Measurements from ENCODE around the gene TLE1.

DNA sequence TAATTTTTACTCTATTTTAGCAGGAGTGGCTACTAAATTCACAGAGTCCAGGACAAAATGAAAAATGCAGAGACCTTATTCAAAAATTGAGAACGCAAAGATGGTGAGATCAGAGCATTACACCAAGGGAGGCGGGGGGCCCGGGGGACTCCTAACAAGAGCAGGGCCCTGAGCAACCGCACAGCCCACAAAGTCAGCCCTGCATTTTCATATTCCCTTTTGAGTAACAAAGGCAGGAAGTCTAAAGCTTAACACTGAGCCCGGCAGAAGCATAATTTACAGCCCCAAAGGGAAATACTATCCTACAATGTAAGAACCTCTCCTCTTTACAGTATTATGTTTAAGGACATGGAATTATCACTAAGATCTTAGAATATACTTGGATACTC lies 69.4 kb downstream of the TLE1 start:
- TF ChIP-seq EZH2 (IDR thresholded peaks at IDR 0.05): no peak
- no peak for TF ChIP-seq POLR2AphosphoS5 (IDR thresholded peaks at IDR 0.05; ENCODE audit: borderline replicate concordance, low read depth, low read length)
- no peak for TF ChIP-seq FOXP2 (optimal IDR thresholded peaks at IDR 0.05; ENCODE audit: control extremely low read depth, extremely low read length, insufficient read depth)
